Measurements from ENCODE around the gene MAP2K1.
A peak's percentile ranks its signal among the peaks of the same experiment; 100 is the strongest.

Gene MAP2K1

DNA sequence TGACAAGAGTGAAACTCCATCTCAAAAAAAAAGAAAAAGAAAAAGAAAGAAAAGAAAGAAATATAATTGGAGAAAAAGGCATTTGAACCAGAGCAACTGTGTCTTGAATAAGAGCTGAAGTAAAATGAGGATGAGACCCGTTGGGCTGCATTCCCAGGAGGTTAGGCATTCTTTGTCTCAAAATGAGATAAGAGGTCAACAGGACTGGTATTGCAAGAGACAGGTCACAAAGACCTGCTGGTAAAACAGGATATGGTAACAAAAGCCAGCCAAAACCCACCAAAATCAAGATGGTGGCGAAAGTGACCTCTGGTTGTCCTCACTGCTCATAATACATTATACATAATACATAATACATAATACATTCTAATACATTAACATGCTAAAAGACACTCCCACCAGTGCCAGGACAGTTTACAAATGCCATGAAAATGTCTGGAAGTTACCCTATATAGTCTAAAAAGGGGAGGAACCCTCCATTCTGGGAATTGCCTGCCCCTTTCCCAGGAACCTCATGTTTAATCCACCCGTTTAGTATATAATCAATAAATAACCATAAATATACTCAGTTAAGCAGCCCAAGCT is 21.7 kb upstream of the MAP2K1 start:
- Histone ChIP-seq H3K4me2 (ENCODE audit: low read length) (no peak overlapping the region), H3K9me3 (ENCODE audit: control insufficient read depth, insufficient read depth, low read length) (no peaks in the 10 kb centered on the region), H3K9me2 (replicated peaks; ENCODE audit: control insufficient read depth, low read length) (no peaks in the 10 kb centered on the region), H3K4me3 (ENCODE audit: low read length) (no peak overlapping the region), H3K27ac (ENCODE audit: low read depth, low read length) (no peak overlapping the region), H3K36me3 (ENCODE audit: control insufficient read depth, low read length) (no peaks in the 10 kb centered on the region), H4K20me1 (ENCODE audit: control insufficient read depth, insufficient read depth, low read depth, low read length) (no peaks in the 10 kb centered on the region), H3K79me2 (ENCODE audit: control insufficient read depth, low read length) (no peaks in the 10 kb centered on the region), H3K27me3 (ENCODE audit: control insufficient read depth, low read length) (no peaks in the 10 kb centered on the region), H3F3A (ENCODE audit: control insufficient read depth, insufficient read depth) (peaks cover 8% of the 10 kb centered on the region), H3K4me1 (ENCODE audit: control insufficient read depth, low read length) (peaks cover 20% of the 10 kb centered on the region)
- TF ChIP-seq, protein P1, sequence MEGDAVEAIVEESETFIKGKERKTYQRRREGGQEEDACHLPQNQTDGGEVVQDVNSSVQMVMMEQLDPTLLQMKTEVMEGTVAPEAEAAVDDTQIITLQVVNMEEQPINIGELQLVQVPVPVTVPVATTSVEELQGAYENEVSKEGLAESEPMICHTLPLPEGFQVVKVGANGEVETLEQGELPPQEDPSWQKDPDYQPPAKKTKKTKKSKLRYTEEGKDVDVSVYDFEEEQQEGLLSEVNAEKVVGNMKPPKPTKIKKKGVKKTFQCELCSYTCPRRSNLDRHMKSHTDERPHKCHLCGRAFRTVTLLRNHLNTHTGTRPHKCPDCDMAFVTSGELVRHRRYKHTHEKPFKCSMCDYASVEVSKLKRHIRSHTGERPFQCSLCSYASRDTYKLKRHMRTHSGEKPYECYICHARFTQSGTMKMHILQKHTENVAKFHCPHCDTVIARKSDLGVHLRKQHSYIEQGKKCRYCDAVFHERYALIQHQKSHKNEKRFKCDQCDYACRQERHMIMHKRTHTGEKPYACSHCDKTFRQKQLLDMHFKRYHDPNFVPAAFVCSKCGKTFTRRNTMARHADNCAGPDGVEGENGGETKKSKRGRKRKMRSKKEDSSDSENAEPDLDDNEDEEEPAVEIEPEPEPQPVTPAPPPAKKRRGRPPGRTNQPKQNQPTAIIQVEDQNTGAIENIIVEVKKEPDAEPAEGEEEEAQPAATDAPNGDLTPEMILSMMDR (IDR thresholded peaks at IDR 0.05; ENCODE audit: low read depth, low read length, poor library complexity, severe bottlenecking) = no peak
- no peak for TF ChIP-seq EZH2phosphoT487 (IDR thresholded peaks at IDR 0.05; ENCODE audit: borderline replicate concordance, low read length)

- no peaks in the 10 kb centered on the region for H3K9me3 ChIP-seq (ENCODE audit: control insufficient read depth, insufficient read depth, low read length)
- peak overlapping the region; percentile 92 for H3K4me2 ChIP-seq (ENCODE audit: low read length)
- H3K79me2 ChIP-seq (ENCODE audit: control insufficient read depth, low read length) = no peaks in the 10 kb centered on the region
- H3F3A ChIP-seq (ENCODE audit: control insufficient read depth, insufficient read depth) = peaks cover 10% of the 10 kb centered on the region
- no peak for TF ChIP-seq EZH2phosphoT487 (IDR thresholded peaks at IDR 0.05; ENCODE audit: borderline replicate concordance, low read length)
- TF ChIP-seq, protein P1 (IDR thresholded peaks at IDR 0.05; ENCODE audit: low read depth, low read length, poor library complexity, severe bottlenecking) = no peak
- H3K4me3 ChIP-seq (ENCODE audit: low read length) = peak overlapping the region; percentile 72
- H3K36me3 ChIP-seq (ENCODE audit: control insufficient read depth, low read length) = no peaks in the 10 kb centered on the region
- no peaks in the 10 kb centered on the region for H4K20me1 ChIP-seq (ENCODE audit: control insufficient read depth, insufficient read depth, low read depth, low read length)
- peaks cover 23% of the 10 kb centered on the region for H3K4me1 ChIP-seq (ENCODE audit: control insufficient read depth, low read length)
- H3K27ac ChIP-seq (ENCODE audit: low read depth, low read length) = peak overlapping the region; percentile 53
- H3K27me3 ChIP-seq (ENCODE audit: control insufficient read depth, low read length) = no peaks in the 10 kb centered on the region
- H3K9me2 ChIP-seq (replicated peaks; ENCODE audit: control insufficient read depth, low read length) = no peaks in the 10 kb centered on the region
Measured at GRCh38 chr15:66369773-66370651, 16.7 kb upstream of the MAP2K1 start.

DNA sequence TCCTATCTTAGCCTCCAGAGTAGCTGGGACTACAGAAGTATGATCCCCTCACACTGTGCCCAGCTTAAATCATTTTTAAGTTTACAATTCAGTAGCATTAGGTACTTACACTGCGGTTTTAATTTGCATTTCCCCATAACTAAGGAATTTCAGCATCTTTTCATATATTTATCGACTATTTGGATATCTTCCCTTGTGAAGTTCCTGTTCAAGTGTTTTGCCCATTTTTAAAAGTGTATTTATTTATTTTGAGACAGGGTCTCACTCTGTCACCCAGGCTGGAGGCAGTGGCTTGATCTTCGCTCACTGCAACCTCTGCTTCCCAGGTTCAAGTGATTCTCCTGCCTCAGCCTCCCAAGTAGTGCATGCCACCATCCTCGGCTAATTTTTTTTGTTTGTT is 12.5 kb upstream of the MAP2K1 start:
- H3K4me1 ChIP-seq (ENCODE audit: control insufficient read depth, low read length) = peaks cover 17% of the 10 kb centered on the region
- H3K9me2 ChIP-seq (replicated peaks; ENCODE audit: control insufficient read depth, low read length) = no peaks in the 10 kb centered on the region
- no peaks in the 10 kb centered on the region for H4K20me1 ChIP-seq (ENCODE audit: control insufficient read depth, insufficient read depth, low read depth, low read length)
- no peak overlapping the region for H3K27ac ChIP-seq (ENCODE audit: low read depth, low read length)
- H3K36me3 ChIP-seq (ENCODE audit: control insufficient read depth, low read length) = no peaks in the 10 kb centered on the region
- peaks cover 2% of the 10 kb centered on the region; the same call in 1 of the 2 replicates for H3F3A ChIP-seq (ENCODE audit: control insufficient read depth, insufficient read depth)
- TF ChIP-seq, protein P1 (IDR thresholded peaks at IDR 0.05; ENCODE audit: low read depth, low read length, poor library complexity, severe bottlenecking) = no peak
- TF ChIP-seq EZH2phosphoT487 (IDR thresholded peaks at IDR 0.05; ENCODE audit: borderline replicate concordance, low read length) = no peak
- H3K79me2 ChIP-seq (ENCODE audit: control insufficient read depth, low read length) = no peaks in the 10 kb centered on the region
- H3K4me2 ChIP-seq (ENCODE audit: low read length) = no peak overlapping the region
- no peak overlapping the region for H3K4me3 ChIP-seq (ENCODE audit: low read length)
- H3K9me3 ChIP-seq (ENCODE audit: control insufficient read depth, insufficient read depth, low read length) = no peaks in the 10 kb centered on the region
- H3K27me3 ChIP-seq (ENCODE audit: control insufficient read depth, low read length) = no peaks in the 10 kb centered on the region
